AG04450 (cell line): ENCODE measurements around the gene SNX13. TPM values are rescaled to one million over a fixed set of nuclear protein-coding genes. Genes with fewer than 3 reads are reported as not detected.

Experiments used
- CTCF ChIA-PET: fragments of 300-600, 350-600 bp; formaldehyde crosslinking; extraction: SDS; loops from one replicate; lab custom pipeline; 2022; ENCODE audit warnings: antibody characterized with exemption, inconsistent platforms; lab: Charles Lee
- POLR2A ChIA-PET: fragments of 350-600 bp; formaldehyde crosslinking; extraction: SDS; loops from one replicate; lab custom pipeline; 2021; ENCODE audit warnings: antibody characterized with exemption, inconsistent platforms; lab: Yijun Ruan, JAX
- DNase-seq: peaks from one replicate; pipeline ENCODE4 v3.0.0-alpha.2; 2011; ENCODE audit warnings: low read depth, low spot score
- H3K27ac ChIP-seq: one replicate; pipeline ENCODE4 v1.5.1; 2012; ENCODE audit warnings: low read depth, low read length, control low read depth
- H3K27me3 ChIP-seq: one replicate; pipeline ENCODE4 v1.6.0; 2012; ENCODE audit warnings: low read length; ENCODE audit not compliant: control insufficient read depth, insufficient read depth
- H3K4me3 ChIP-seq: 2 replicates; pipeline ENCODE4 v1.5.1; 2011; ENCODE audit warnings: mild to moderate bottlenecking, low read depth, low read length, control low read depth
- H3K9me3 ChIP-seq: 2 replicates; pipeline ENCODE4 v1.5.1; 2012; ENCODE audit warnings: low read length; ENCODE audit not compliant: control insufficient read depth, insufficient read depth
- CTCF ChIP-seq: IDR thresholded peaks from 2 replicates; pipeline ENCODE4 v1.5.1; 2011; ENCODE audit warnings: low read depth, low read length, control low read depth, inconsistent platforms
- polyA plus RNA-seq: library from polyadenylated mRNA; depleted of rRNA; stranded (reverse); fragments of >200 nt; gene quantifications from 2 replicates; pipeline ENCODE4 v1.2.3, GENCODE V29; 2011

SNX13 gene
- polyA plus RNA-seq, 1 experiment = 28.3 TPM

GRCh38 chr7:17986851-17987250, 46.6 kb upstream of the SNX13 start:
- Histone ChIP-seq H3K9me3 (no peaks in the 10 kb centered on the region), H3K4me3 (no peak overlapping the region), H3K27me3 (no peaks in the 10 kb centered on the region), H3K27ac (no peak overlapping the region)
- POLR2A ChIA-PET = no interaction called here
- CTCF ChIA-PET = interaction anchor here (0.8 to 1.0 kb wide), 2 partner anchors 18 to 216 kb away, joined by 3 read pairs; no protein-coding TSS in a partner anchor
- TF ChIP-seq CTCF = no peak
- DNase-seq = peak; percentile 63

GRCh38 chr7:17985473-17986239, 45.4 kb upstream of the SNX13 start:
- no peak for TF ChIP-seq CTCF
- no peak for DNase-seq
- Histone ChIP-seq H3K4me3 (no peak overlapping the region), H3K27ac (no peak overlapping the region), H3K27me3 (no peaks in the 10 kb centered on the region), H3K9me3 (no peaks in the 10 kb centered on the region)
- CTCF ChIA-PET = interaction anchor here (0.9 to 1.0 kb wide), 3 partner anchors 15 to 215 kb away, joined by 3 read pairs; no protein-coding TSS in a partner anchor
- POLR2A ChIA-PET = no interaction called here

- no peak overlapping the region for H3K27ac ChIP-seq
- CTCF ChIA-PET = interaction anchor here (1.2 to 2.3 kb wide), 2 partner anchors 214 to 303 kb away, joined by 4 to 7 read pairs; no protein-coding TSS in a partner anchor
- no peak for DNase-seq
- H3K4me3 ChIP-seq = no peak overlapping the region
- no peaks in the 10 kb centered on the region for H3K9me3 ChIP-seq
- POLR2A ChIA-PET = no interaction called here
- no peaks in the 10 kb centered on the region for H3K27me3 ChIP-seq
- no peak for TF ChIP-seq CTCF
Observed at GRCh38 chr7:17984288-17984687, 44.0 kb upstream of the SNX13 start.

- DNase-seq = no peak
- CTCF ChIA-PET = interaction anchor here (0.5 to 2.3 kb wide), 6 partner anchors 13 to 368 kb away, joined by 3 to 7 read pairs (median 4); no protein-coding TSS in a partner anchor
- H3K9me3 ChIP-seq = no peaks in the 10 kb centered on the region
- TF ChIP-seq CTCF = no peak
- no peak overlapping the region for H3K27ac ChIP-seq
- POLR2A ChIA-PET = no interaction called here
- no peak overlapping the region for H3K4me3 ChIP-seq
- no peaks in the 10 kb centered on the region for H3K27me3 ChIP-seq
Observed at GRCh38 chr7:17983221-17984062, 43.1 kb upstream of the SNX13 start.
